HepG2 (cell line): Measurements from ENCODE around the gene C17orf75. TPM values are rescaled to one million over a fixed set of nuclear protein-coding genes. Genes with fewer than 3 reads are reported as not detected.

Experiments
- ARID2 ChIP-seq: sonication (generic); formaldehyde crosslinking; IDR thresholded peaks from 2 replicates; pipeline ENCODE4 v1.8.1; 2022; ENCODE audit warnings: mild to moderate bottlenecking, missing genetic modification reagents, borderline replicate concordance
- ARNT ChIP-seq: fragments of 450-650 bp; IDR thresholded peaks from 2 replicates; pipeline ENCODE4 v1.6.1; 2017
- CCAR2 ChIP-seq: fragments of 200-400 bp; formaldehyde crosslinking; optimal IDR thresholded peaks from 2 replicates; pipeline ENCODE3; 2018; ENCODE audit warnings: low read depth, mild to moderate bottlenecking, low read length, moderate library complexity
- GATAD1 ChIP-seq: IDR thresholded peaks from 2 replicates; pipeline ENCODE4 v1.6.1; 2016; ENCODE audit warnings: missing genetic modification reagents, missing compliant biosample characterization
- HIVEP1 ChIP-seq: sonication (generic); formaldehyde crosslinking; IDR thresholded peaks from 2 replicates; pipeline ENCODE4 v1.4.0; 2020; ENCODE audit warnings: mild to moderate bottlenecking, missing genetic modification reagents
- JARID2 ChIP-seq: sonication (generic); formaldehyde crosslinking; IDR thresholded peaks from 2 replicates; pipeline ENCODE4 v1.8.1; 2023; ENCODE audit warnings: missing genetic modification reagents, inconsistent platforms; ENCODE audit not compliant: insufficient replicate concordance
- JUN ChIP-seq: sonication (generic); formaldehyde crosslinking; IDR thresholded peaks from 2 replicates; pipeline ENCODE4 v1.4.0; 2020; ENCODE audit warnings: mild to moderate bottlenecking, missing genetic modification reagents
- KAT8 ChIP-seq: IDR thresholded peaks from 2 replicates; pipeline ENCODE4 v1.6.1; 2016; ENCODE audit warnings: missing genetic modification reagents, missing compliant biosample characterization
- MIXL1 ChIP-seq: IDR thresholded peaks from 2 replicates; pipeline ENCODE4 v1.6.1; 2016
- MYC ChIP-seq: sonication (generic); formaldehyde crosslinking; IDR thresholded peaks from 2 replicates; pipeline ENCODE4 v1.9.0; 2021; ENCODE audit warnings: missing genetic modification reagents, borderline replicate concordance
- SSRP1 ChIP-seq: IDR thresholded peaks from 2 replicates; pipeline ENCODE4 v1.6.1; 2016; ENCODE audit warnings: control low read depth
- TEAD2 ChIP-seq: sonication (generic); formaldehyde crosslinking; IDR thresholded peaks from 2 replicates; pipeline ENCODE4 v1.9.0; 2021; ENCODE audit warnings: missing genetic modification reagents
- ZBTB2 ChIP-seq: sonication (generic); formaldehyde crosslinking; IDR thresholded peaks from 2 replicates; pipeline ENCODE4 v1.8.0; 2022; ENCODE audit warnings: low read depth, missing genetic modification reagents
- ZFP62 ChIP-seq: sonication (generic); formaldehyde crosslinking; IDR thresholded peaks from 2 replicates; pipeline ENCODE4 v1.4.0; 2020; ENCODE audit warnings: missing genetic modification reagents
- ZHX2 ChIP-seq, 2 experiments: sonication (generic) in 1 of 2; formaldehyde crosslinking in 1 of 2; IDR thresholded peaks; 2 replicates each; pipeline versions ENCODE4 v1.6.1 to v1.9.0; 2014 to 2022; ENCODE audit warnings: antibody characterized with exemption in 1 of 2, borderline replicate concordance in 1 of 2, inconsistent platforms in 1 of 2, low read depth in 1 of 2, missing genetic modification reagents in 1 of 2
- ZKSCAN8 ChIP-seq: IDR thresholded peaks from 2 replicates; pipeline ENCODE4 v1.6.1; 2016; ENCODE audit warnings: borderline replicate concordance, missing genetic modification reagents, missing compliant biosample characterization
- ZNF296 ChIP-seq: sonication (generic); formaldehyde crosslinking; conservative IDR thresholded peaks from 2 replicates; pipeline ENCODE4 v1.5.0; 2020; ENCODE audit warnings: mild to moderate bottlenecking, missing genetic modification reagents
- ZNF510 ChIP-seq: sonication (generic); formaldehyde crosslinking; IDR thresholded peaks from 2 replicates; pipeline ENCODE4 v1.4.0; 2020; ENCODE audit warnings: low read depth, mild to moderate bottlenecking, missing genetic modification reagents
- ZNF598 ChIP-seq: sonication (generic); formaldehyde crosslinking; IDR thresholded peaks from 2 replicates; pipeline ENCODE4 v1.5.1; 2020; ENCODE audit warnings: mild to moderate bottlenecking, missing genetic modification reagents, borderline replicate concordance
- ZNF678 ChIP-seq: sonication (generic); formaldehyde crosslinking; IDR thresholded peaks from 2 replicates; pipeline ENCODE4 v1.4.0; 2020; ENCODE audit warnings: mild to moderate bottlenecking, missing genetic modification reagents
- polyA plus RNA-seq, 8 experiments: library from polyadenylated mRNA; depleted of rRNA in 3 of 8; stranded (reverse) in 7 of 8; unstranded in 1 of 8; fragments of >200 nt; fragmentation: Illumina TruSeq in 4 of 8; extraction: Trizol in 4 of 8; gene quantifications; 2 replicates each; pipeline versions ENCODE4 v1.2.1 to v1.2.3, GENCODE V29; 2011 to 2016; ENCODE audit warnings: low read depth in 4 of 8, missing spikeins in 1 of 8, mixed read lengths in 1 of 8; ENCODE audit not compliant: insufficient read depth in 1 of 8
- total RNA-seq, 5 experiments: library from RNA; depleted of rRNA; stranded (reverse); fragments of >200 nt; fragmentation: Illumina TruSeq; extraction: Trizol; gene quantifications; 2 replicates each; pipeline ENCODE4 v1.2.3, GENCODE V29; 2016; ENCODE audit warnings: low read depth in 1 of 5

C17orf75 gene
- total and polyA plus RNA-seq, 2 of the 13 experiments (the other 11 are each of a cell fraction or from before 2014, with no cell fraction given) = 16.2 to 33.0 TPM

- peak; percentile 54; the same call in 1 of the 2 replicates for TF ChIP-seq ZHX2 (IDR thresholded peaks at IDR 0.05; ENCODE audit: low read depth)
- no peak for TF ChIP-seq ZHX2 (CRISPR knock-in tag; IDR thresholded peaks at IDR 0.05; ENCODE audit: borderline replicate concordance)
- no peak; the same call in 1 of the 2 replicates for TF ChIP-seq HIVEP1 (CRISPR knock-in tag)
- peak; percentile 94 for TF ChIP-seq MYC
- TF ChIP-seq ARNT = no peak
- TF ChIP-seq ARID2 (CRISPR knock-in tag) = no peak
- peak; percentile 91 for TF ChIP-seq CCAR2
- no peak for TF ChIP-seq ZNF598 (CRISPR knock-in tag)
- TF ChIP-seq SSRP1 (CRISPR knock-in tag) = peak; percentile 92
- peak; percentile 24 for TF ChIP-seq JARID2 (CRISPR knock-in tag)
- TF ChIP-seq ZNF510 (CRISPR knock-in tag) = no peak
- TF ChIP-seq GATAD1 (CRISPR knock-in tag) = peak; percentile 97
- TF ChIP-seq JUN (CRISPR knock-in tag) = no peak
- TF ChIP-seq ZFP62 (CRISPR knock-in tag) = no peak
- TF ChIP-seq MIXL1 = peak; percentile 94
- TF ChIP-seq ZNF296 (CRISPR knock-in tag) = no peak
- peak; percentile 91 for TF ChIP-seq ZKSCAN8
- 0 out of 2 replicates have a peak, but pooled peaks have one; percentile 58 for TF ChIP-seq TEAD2
- TF ChIP-seq ZNF678 = no peak
- no peak for TF ChIP-seq ZBTB2 (CRISPR knock-in tag)
- peak; percentile 97 for TF ChIP-seq KAT8 (CRISPR knock-in tag)
Measured at GRCh38 chr17:32341857-32342602, at the start of gene C17orf75 (continued).
